H9 (cell line): ENCODE measurements around the gene SLC11A1. TPM values are rescaled to one million over a fixed set of nuclear protein-coding genes. Genes with fewer than 3 reads are reported as not detected.

Experiments
- DNase-seq: peaks from one replicate; pipeline ENCODE4 v3.0.0-alpha.2; 2017
- H2AFZ ChIP-seq: one replicate; pipeline ENCODE4 v1.6.1; 2013; ENCODE audit warnings: mild to moderate bottlenecking, low read length, control low read depth, moderate library complexity
- H2AK5ac ChIP-seq: 2 replicates; pipeline ENCODE4 v1.6.1; 2013; ENCODE audit warnings: low read length, control low read depth, mixed read lengths; ENCODE audit not compliant: insufficient read length
- H2BK120ac ChIP-seq: one replicate; pipeline ENCODE4 v1.6.1; 2013; ENCODE audit warnings: low read depth, mild to moderate bottlenecking, low read length, control low read depth, inconsistent platforms; ENCODE audit not compliant: poor library complexity, severe bottlenecking
- H2BK12ac ChIP-seq: 2 replicates; pipeline ENCODE4 v1.6.1; 2013; ENCODE audit warnings: low read length, control low read depth, mixed read lengths, low read depth; ENCODE audit not compliant: insufficient read length
- H2BK15ac ChIP-seq: 2 replicates; pipeline ENCODE4 v1.6.1; 2013; ENCODE audit warnings: low read depth, low read length, control low read depth
- H2BK20ac ChIP-seq: one replicate; pipeline ENCODE4 v1.6.1; 2013; ENCODE audit warnings: low read depth, mild to moderate bottlenecking, low read length, control low read depth, inconsistent platforms; ENCODE audit not compliant: poor library complexity, severe bottlenecking
- H2BK5ac ChIP-seq: 2 replicates; pipeline ENCODE4 v1.6.1; 2013; ENCODE audit warnings: low read length, control low read depth, mixed read lengths; ENCODE audit not compliant: insufficient read length
- H3K14ac ChIP-seq: 2 replicates; pipeline ENCODE4 v1.6.1; 2013; ENCODE audit warnings: low read length, control low read depth; ENCODE audit not compliant: insufficient read depth
- H3K18ac ChIP-seq: 2 replicates; pipeline ENCODE4 v1.6.1; 2013; ENCODE audit warnings: low read depth, mild to moderate bottlenecking, mixed read lengths, low read length, control low read depth; ENCODE audit not compliant: insufficient read length
- H3K23ac ChIP-seq: 2 replicates; pipeline ENCODE4 v1.6.1; 2013; ENCODE audit warnings: low read length, control low read depth, mixed read lengths, low read depth; ENCODE audit not compliant: insufficient read length
- H3K23me2 ChIP-seq: 2 replicates; pipeline ENCODE4 v1.6.1; 2013; ENCODE audit warnings: low read depth, mild to moderate bottlenecking, mixed read lengths, low read length, control low read depth; ENCODE audit not compliant: insufficient read length, poor library complexity, severe bottlenecking
- H3K27ac ChIP-seq: 2 replicates; pipeline ENCODE4 v1.5.1; 2013; ENCODE audit warnings: low read length, control low read depth, mixed read lengths, low read depth; ENCODE audit not compliant: insufficient read length
- H3K27me3 ChIP-seq: 2 replicates; pipeline ENCODE4 v1.6.1; 2013; ENCODE audit warnings: low read length, control low read depth, inconsistent platforms; ENCODE audit not compliant: insufficient read depth
- H3K4ac ChIP-seq: 2 replicates; pipeline ENCODE4 v1.6.1; 2013; ENCODE audit warnings: low read depth, mild to moderate bottlenecking, control low read depth, inconsistent platforms, low read length, moderate library complexity
- H3K4me1 ChIP-seq: 2 replicates; pipeline ENCODE4 v1.6.1; 2013; ENCODE audit warnings: low read length, control low read depth, inconsistent platforms; ENCODE audit not compliant: insufficient read depth
- H3K4me2 ChIP-seq: 2 replicates; pipeline ENCODE4 v1.6.1; 2013; ENCODE audit warnings: low read length, control low read depth, mixed read lengths; ENCODE audit not compliant: insufficient read length, insufficient read depth
- H3K56ac ChIP-seq: 2 replicates; pipeline ENCODE4 v1.6.1; 2013; ENCODE audit warnings: low read depth, mild to moderate bottlenecking, mixed read lengths, low read length, control low read depth; ENCODE audit not compliant: insufficient read length
- H3K79me1 ChIP-seq: 2 replicates; pipeline ENCODE4 v1.6.1; 2013; ENCODE audit warnings: low read depth, mild to moderate bottlenecking, moderate library complexity, low read length, control low read depth, inconsistent platforms; ENCODE audit not compliant: insufficient read depth, poor library complexity, severe bottlenecking
- H3K79me2 ChIP-seq: 2 replicates; pipeline ENCODE4 v1.6.1; 2013; ENCODE audit warnings: low read length, control low read depth, inconsistent platforms; ENCODE audit not compliant: insufficient read depth
- H3K9ac ChIP-seq: 2 replicates; pipeline ENCODE4 v1.6.1; 2013; ENCODE audit warnings: low read length, control low read depth, mixed read lengths; ENCODE audit not compliant: insufficient read length; ENCODE audit errors: extremely low read depth
- H3K9me3 ChIP-seq: one replicate; pipeline ENCODE4 v1.6.1; 2013; ENCODE audit warnings: low read depth, low read length, inconsistent platforms; ENCODE audit not compliant: control insufficient read depth
- H3T11ph ChIP-seq: one replicate; pipeline ENCODE4 v1.6.1; 2013; ENCODE audit warnings: mild to moderate bottlenecking, low read length, control low read depth, inconsistent platforms
- H4K20me1 ChIP-seq: one replicate; pipeline ENCODE4 v1.6.1; 2013; ENCODE audit not compliant: control insufficient read depth, insufficient read length, insufficient read depth
- H4K5ac ChIP-seq: 2 replicates; pipeline ENCODE4 v1.6.1; 2013; ENCODE audit warnings: low read depth, mild to moderate bottlenecking, mixed read lengths, low read length, control low read depth; ENCODE audit not compliant: insufficient read length
- H4K8ac ChIP-seq: replicated peaks from 2 replicates; pipeline ENCODE4 v1.6.1; 2013; ENCODE audit warnings: low read length, control low read depth, mixed read lengths, low read depth; ENCODE audit not compliant: insufficient read length
- H4K91ac ChIP-seq: 2 replicates; pipeline ENCODE4 v1.6.1; 2013; ENCODE audit warnings: low read depth, mild to moderate bottlenecking, moderate library complexity, mixed read lengths, low read length, control low read depth; ENCODE audit not compliant: insufficient read length
- H3K27ac Mint-ChIP-seq, 3 experiments: 2 replicates in 2 of 3; 3 replicates in 1 of 3; pipeline ENCODE4 v1.8.0; 2020 to 2021; ENCODE audit warnings: mixed read lengths in 3 of 3, mild to moderate bottlenecking in 1 of 3, moderate library complexity in 1 of 3
- H3K27me3 Mint-ChIP-seq: 2 replicates; pipeline ENCODE4 v1.8.0; 2021; ENCODE audit warnings: low read depth, mild to moderate bottlenecking, moderate library complexity, mixed read lengths
- H3K36me3 Mint-ChIP-seq, 3 experiments: 2 replicates in 2 of 3; 3 replicates in 1 of 3; pipeline ENCODE4 v1.8.0; 2020 to 2021; ENCODE audit warnings: low read depth in 3 of 3, mixed read lengths in 3 of 3; ENCODE audit not compliant: insufficient read depth in 1 of 3
- H3K4me1 Mint-ChIP-seq, 2 experiments: 2 replicates each; pipeline ENCODE4 v1.8.0; 2020; ENCODE audit warnings: mixed read lengths in 2 of 2
- H3K4me3 Mint-ChIP-seq, 2 experiments: 2 replicates in 1 of 2; 3 replicates in 1 of 2; pipeline ENCODE4 v1.8.0; 2020 to 2021; ENCODE audit warnings: mild to moderate bottlenecking in 2 of 2, mixed read lengths in 2 of 2, moderate library complexity in 1 of 2
- H3K9me3 Mint-ChIP-seq, 2 experiments: 2 replicates in 1 of 2; 3 replicates in 1 of 2; pipeline ENCODE4 v1.8.0; 2020; ENCODE audit warnings: mild to moderate bottlenecking in 2 of 2, mixed read lengths in 2 of 2, moderate library complexity in 1 of 2
- CTCF ChIP-seq: fragments of 200-600 bp; sonication (generic); conservative IDR thresholded peaks from 3 replicates; pipeline ENCODE4 v1.8.0; 2021; ENCODE audit warnings: antibody characterized with exemption, mild to moderate bottlenecking
- WGBS: extraction: QIAGEN DNeasy Blood & Tissue Kit; methylation state at CpG from one replicate; pipeline ENCODE4 v1.1.7; 2013; ENCODE audit warnings: missing lambda C conversion rate, low lambda C conversion rate, mixed read lengths; ENCODE audit not compliant: insufficient read length; ENCODE audit errors: extremely low coverage; 5-methylcytosine and 5-hydroxymethylcytosine counted together
- total RNA-seq: library from RNA; stranded (reverse); gene quantifications from 2 replicates; pipeline ENCODE4 v1.2.1, GENCODE V29; 2021

SLC11A1 gene
- total RNA-seq, 1 experiment from 2014 or later: 0.11 TPM

GRCh38 chr2:218384975-218385374 lies 2.9 kb downstream of the SLC11A1 start:
- WGBS: no CpG with 5 or more reads among the region's 9 CpGs
- Histone ChIP-seq H2AFZ (no peak overlapping the region), H3K4ac (no peak overlapping the region), H3K27me3 (peaks cover 2% of the 10 kb centered on the region; the same call in 1 of the 2 replicates), H2BK15ac (no peak overlapping the region), H3K23me2 (peaks cover 6% of the 10 kb centered on the region), H3K9ac (no peak overlapping the region), H2BK5ac (no peak overlapping the region), H3K4me1 (no peaks in the 10 kb centered on the region), H2BK12ac (no peak overlapping the region), H3K27ac (no peak overlapping the region), H3K4me2 (no peak overlapping the region), H4K5ac (no peak overlapping the region), H3K79me2 (no peaks in the 10 kb centered on the region), H3K18ac (no peak overlapping the region), H2BK120ac (no peak overlapping the region), H4K20me1 (no peaks in the 10 kb centered on the region), H3K56ac (no peak overlapping the region), H3T11ph (no peak overlapping the region), H3K14ac (no peak overlapping the region), H3K9me3 (no peaks in the 10 kb centered on the region), H4K91ac (no peak overlapping the region), H2BK20ac (no peak overlapping the region), H3K79me1 (no peaks in the 10 kb centered on the region), H3K23ac (no peak overlapping the region), H4K8ac (no peak overlapping the region), H2AK5ac (no peak overlapping the region)
- peaks cover 5 to 11% of the 10 kb centered on the region in 2 experiments; a peak in 3 of 4 replicates for H3K4me1 Mint-ChIP-seq
- H3K4me3 Mint-ChIP-seq: no peak overlapping the region
- H3K27ac Mint-ChIP-seq: no peak overlapping the region; a peak in 1 of 7 replicates
- DNase-seq: no peak
- H3K27me3 Mint-ChIP-seq: peaks cover 52% of the 10 kb centered on the region
- H3K36me3 Mint-ChIP-seq: no peaks in the 10 kb centered on the region
- no peak for TF ChIP-seq CTCF
- H3K9me3 Mint-ChIP-seq: no peaks in the 10 kb centered on the region
